ENCODE measurements around the gene SELENOI.
A peak's percentile ranks its signal among the peaks of the same experiment; 100 is the strongest.
"Not testable (repeated sequence)": the region's sequence is repeated elsewhere in the genome, so short reads cannot be mapped to it uniquely, and the experiment has no call there.

SELENOI gene

DNA sequence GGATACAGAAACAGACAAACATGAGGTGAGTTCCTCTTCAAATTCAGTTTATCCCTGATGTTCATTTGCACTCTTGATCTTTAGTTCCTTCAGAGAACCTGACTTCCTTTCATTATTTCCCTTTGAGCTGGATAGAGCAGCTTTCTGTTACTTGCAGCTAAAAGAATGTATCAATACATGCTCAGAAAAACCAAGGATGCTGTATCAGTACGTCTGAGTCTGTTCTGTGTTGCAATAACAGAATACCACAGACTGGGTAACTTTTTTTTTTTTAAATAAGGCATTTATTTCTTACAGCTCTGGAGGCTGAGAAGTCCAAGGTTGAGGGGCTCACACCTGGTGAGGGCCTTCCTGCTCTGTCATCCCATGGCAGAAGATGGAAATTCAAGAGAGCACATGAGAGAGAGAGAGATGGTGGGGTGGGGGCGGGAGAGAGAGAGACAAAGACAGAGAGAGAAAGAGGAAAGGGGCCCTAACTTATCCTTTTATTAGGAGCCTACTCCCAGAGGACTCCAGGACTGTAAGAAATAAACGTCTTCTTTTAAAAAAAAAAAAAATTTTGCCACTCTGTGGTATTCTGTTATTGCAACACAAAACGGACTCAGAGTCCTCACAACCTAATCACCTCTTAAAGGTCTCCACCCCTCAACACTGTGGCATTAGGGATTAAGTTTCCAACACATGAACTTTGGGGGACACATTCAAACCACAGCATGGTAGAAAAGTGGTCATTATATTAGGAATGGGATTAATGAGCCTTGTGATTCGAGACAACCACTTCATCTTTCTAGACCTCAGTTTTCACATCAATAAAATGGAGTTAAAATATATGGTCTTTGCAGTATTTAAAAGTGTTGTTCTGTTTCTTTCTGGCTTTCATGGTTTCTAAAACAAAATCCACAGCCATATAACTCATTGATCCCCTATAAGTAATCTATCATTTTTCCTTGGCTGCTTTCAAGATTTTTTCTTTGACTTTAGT is 18.4 kb upstream of the SELENOI start:
- DNase-seq (ENCODE audit: low spot score): no peak

GRCh38 chr2:26329083-26329482 is 16.9 kb upstream of the SELENOI start:
- DNase-seq (ENCODE audit: low spot score): not testable (repeated sequence)

More for the DNA sequence above, 18.4 kb upstream of the SELENOI start:
- TF ChIP-seq CTCF (IDR thresholded peaks at IDR 0.05; ENCODE audit: extremely low read depth, missing control alignments): no peak

DNA sequence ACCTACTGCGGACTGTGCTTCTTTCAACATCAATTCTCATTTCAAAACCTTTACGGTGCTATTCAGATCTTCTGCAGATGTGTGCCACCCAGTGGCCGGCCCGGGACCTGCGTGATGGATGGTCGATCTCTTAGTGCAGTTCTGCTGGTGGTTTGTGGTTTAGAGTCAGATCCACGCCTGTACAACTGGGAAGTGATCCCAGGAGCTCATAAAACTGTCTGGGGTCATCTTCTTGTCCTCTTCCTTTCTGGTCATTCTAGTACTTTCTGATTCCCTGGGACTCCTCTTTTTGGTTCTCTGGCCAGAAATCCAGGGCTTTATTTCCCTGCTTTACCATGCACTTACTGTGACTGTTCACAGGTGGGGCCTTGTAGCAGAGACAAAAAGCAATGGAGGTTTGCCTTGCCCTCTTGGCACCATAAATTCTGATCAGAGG is 15.8 kb upstream of the SELENOI start:
- DNase-seq (ENCODE audit: low spot score): peak; percentile 78
- peak; percentile 97 for TF ChIP-seq CTCF (IDR thresholded peaks at IDR 0.05; ENCODE audit: extremely low read depth, missing control alignments)

GRCh38 chr2:26330604-26331003 is 15.3 kb upstream of the SELENOI start:
- TF ChIP-seq CTCF (IDR thresholded peaks at IDR 0.05; ENCODE audit: extremely low read depth, missing control alignments): no peak
- DNase-seq (ENCODE audit: low spot score): no peak

- not testable (repeated sequence) for DNase-seq (ENCODE audit: low spot score)
Measured at GRCh38 chr2:26331321-26331720, 14.6 kb upstream of the SELENOI start.

GRCh38 chr2:26333293-26333692 is 12.7 kb upstream of the SELENOI start:
- TF ChIP-seq CTCF (IDR thresholded peaks at IDR 0.05; ENCODE audit: extremely low read depth, missing control alignments): no peak
- DNase-seq (ENCODE audit: low spot score): no peak

- TF ChIP-seq CTCF (IDR thresholded peaks at IDR 0.05; ENCODE audit: extremely low read depth, missing control alignments): no peak
Measured at GRCh38 chr2:26335231-26335630, 10.7 kb upstream of the SELENOI start.

GRCh38 chr2:26336719-26337118 is 9.2 kb upstream of the SELENOI start:
- TF ChIP-seq CTCF (IDR thresholded peaks at IDR 0.05; ENCODE audit: extremely low read depth, missing control alignments): no peak
- DNase-seq (ENCODE audit: low spot score): no peak

More at GRCh38 chr2:26335231-26335630, 10.7 kb upstream of the SELENOI start:
- no peak for DNase-seq (ENCODE audit: low spot score)

Data from GM20000 (cell line).